Measurements from ENCODE around the gene KLK1. TPM values are rescaled to one million over a fixed set of nuclear protein-coding genes. Genes with fewer than 3 reads are reported as not detected.
"Not testable (repeated sequence)": the region's sequence is repeated elsewhere in the genome, so short reads cannot be mapped to it uniquely, and the experiment has no call there.

The KLK1 gene
- total RNA-seq, 1 donor: not detected

GRCh38 chr19:50794074-50794875 is 29.3 kb downstream of the KLK1 start:
- no peaks in the 10 kb centered on the region for H3K9me3 ChIP-seq (ENCODE audit: low read depth, low read length)
- no peaks in the 10 kb centered on the region for H3K4me1 ChIP-seq (ENCODE audit: insufficient read depth, low read length)
- H3K27me3 ChIP-seq (ENCODE audit: insufficient read depth, low read length): no peaks in the 10 kb centered on the region

DNA sequence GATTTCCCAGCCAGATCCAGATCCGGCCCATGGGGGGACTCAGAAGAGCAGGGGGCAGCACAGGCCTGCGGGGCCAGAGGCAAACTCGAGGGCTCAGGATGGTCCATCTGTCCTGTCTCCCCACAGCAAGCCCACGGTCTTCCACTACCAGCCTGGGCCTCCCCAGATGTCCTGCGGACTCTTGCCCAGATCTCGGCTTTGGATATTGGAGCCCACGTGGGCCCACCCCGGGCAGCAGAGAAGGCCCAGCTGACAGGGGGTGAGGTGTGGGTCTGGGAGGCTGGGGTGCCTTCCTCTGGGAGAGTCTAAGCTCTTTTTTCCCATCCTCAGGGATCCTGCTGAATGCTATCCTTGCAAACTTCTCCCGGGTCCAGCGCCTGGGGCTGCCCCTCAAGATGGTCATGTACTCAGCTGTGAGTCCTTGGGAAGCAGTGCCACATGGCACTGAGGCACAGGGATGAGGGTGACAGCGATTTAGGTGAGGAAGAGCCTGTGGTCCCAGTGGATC is 30.0 kb downstream of the KLK1 start:
- Histone ChIP-seq H3K4me3 (ENCODE audit: low read length) (no peak overlapping the region), H3K27me3 (ENCODE audit: insufficient read depth, low read length) (no peaks in the 10 kb centered on the region), H3K4me1 (ENCODE audit: insufficient read depth, low read length) (no peaks in the 10 kb centered on the region), H3K9me3 (ENCODE audit: low read depth, low read length) (no peaks in the 10 kb centered on the region)

More at GRCh38 chr19:50794074-50794875, 29.3 kb downstream of the KLK1 start:
- H3K4me3 ChIP-seq (ENCODE audit: low read length): no peak overlapping the region

- Histone ChIP-seq H3K4me3 (ENCODE audit: low read length) (no peak overlapping the region), H3K4me1 (ENCODE audit: insufficient read depth, low read length) (no peaks in the 10 kb centered on the region), H3K27me3 (ENCODE audit: insufficient read depth, low read length) (no peaks in the 10 kb centered on the region), H3K9me3 (ENCODE audit: low read depth, low read length) (no peaks in the 10 kb centered on the region)
These were observed 31.0 kb downstream of the KLK1 start for GRCh38 chr19:50792272-50793250.

- Histone ChIP-seq H3K4me3 (ENCODE audit: low read length) (no peak overlapping the region), H3K27me3 (ENCODE audit: insufficient read depth, low read length) (no peaks in the 10 kb centered on the region), H3K4me1 (ENCODE audit: insufficient read depth, low read length) (no peaks in the 10 kb centered on the region), H3K9me3 (ENCODE audit: low read depth, low read length) (no peaks in the 10 kb centered on the region)
These were observed 31.9 kb downstream of the KLK1 start for GRCh38 chr19:50791594-50792271.

DNA sequence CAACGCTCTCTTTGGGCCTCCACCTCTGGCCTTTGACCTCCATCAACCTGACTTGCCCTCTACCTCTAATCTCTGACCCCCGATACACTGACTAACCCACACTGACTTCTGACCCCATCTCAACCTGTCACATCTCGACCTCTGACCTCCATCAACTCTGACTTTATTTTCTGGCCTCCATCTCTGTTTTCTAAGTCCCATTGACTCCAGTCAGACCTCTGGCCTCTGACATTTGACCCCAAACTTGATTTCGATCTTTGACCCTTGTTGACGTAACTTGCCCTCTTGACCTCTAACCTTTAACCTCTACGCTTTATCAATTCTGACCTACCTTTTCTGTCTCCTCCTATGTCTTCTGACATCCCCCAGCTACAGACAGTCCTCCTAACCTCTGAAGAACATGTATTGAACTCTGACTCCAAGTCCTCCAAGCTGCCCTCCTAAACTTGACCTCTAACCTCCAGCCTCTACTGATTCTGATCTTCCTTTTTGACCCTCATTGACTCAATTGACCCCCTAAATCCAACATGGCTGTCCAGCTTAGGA is 32.6 kb downstream of the KLK1 start:
- Histone ChIP-seq H3K27me3 (ENCODE audit: insufficient read depth, low read length) (no peaks in the 10 kb centered on the region), H3K4me3 (ENCODE audit: low read length) (no peak overlapping the region), H3K9me3 (ENCODE audit: low read depth, low read length) (no peaks in the 10 kb centered on the region), H3K4me1 (ENCODE audit: insufficient read depth, low read length) (no peaks in the 10 kb centered on the region)

DNA sequence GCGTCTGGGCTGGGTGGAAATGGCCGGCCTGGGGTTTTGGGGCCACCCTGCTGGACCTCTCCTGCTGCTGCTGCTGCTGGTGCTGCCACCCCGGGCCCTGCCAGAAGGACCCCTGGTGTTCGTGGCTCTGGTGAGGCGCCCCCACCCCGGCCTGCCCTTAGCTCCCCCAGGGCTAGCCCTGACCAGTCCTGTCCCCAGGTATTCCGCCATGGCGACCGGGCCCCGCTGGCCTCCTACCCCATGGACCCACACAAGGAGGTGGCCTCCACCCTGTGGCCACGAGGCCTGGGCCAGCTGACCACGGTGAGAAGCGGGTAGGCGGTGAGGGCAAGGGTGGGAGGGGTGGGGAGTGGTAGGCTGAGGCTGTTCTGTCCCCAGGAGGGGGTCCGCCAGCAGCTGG is 33.2 kb downstream of the KLK1 start, which contains the start of gene ACP4:
TSS of gene ACP4 (plus strand) at position 20 of the 400 bp plus-strand sequence. CDS start at position 20, 0 bp downstream.
- no peaks in the 10 kb centered on the region for H3K4me1 ChIP-seq (ENCODE audit: insufficient read depth, low read length)
- no peaks in the 10 kb centered on the region for H3K27me3 ChIP-seq (ENCODE audit: insufficient read depth, low read length)
- H3K4me3 ChIP-seq (ENCODE audit: low read length): no peak within 1 kb of the TSS
- H3K9me3 ChIP-seq (ENCODE audit: low read depth, low read length): no peaks in the 10 kb centered on the region

GRCh38 chr19:50785329-50785728 is 38.3 kb downstream of the KLK1 start:
- peaks cover 7% of the 10 kb centered on the region for H3K27me3 ChIP-seq (ENCODE audit: insufficient read depth, low read length)
- no peaks in the 10 kb centered on the region for H3K9me3 ChIP-seq (ENCODE audit: low read depth, low read length)
- H3K4me1 ChIP-seq (ENCODE audit: insufficient read depth, low read length): peaks cover 6% of the 10 kb centered on the region
- no peak overlapping the region for H3K4me3 ChIP-seq (ENCODE audit: low read length)

DNA sequence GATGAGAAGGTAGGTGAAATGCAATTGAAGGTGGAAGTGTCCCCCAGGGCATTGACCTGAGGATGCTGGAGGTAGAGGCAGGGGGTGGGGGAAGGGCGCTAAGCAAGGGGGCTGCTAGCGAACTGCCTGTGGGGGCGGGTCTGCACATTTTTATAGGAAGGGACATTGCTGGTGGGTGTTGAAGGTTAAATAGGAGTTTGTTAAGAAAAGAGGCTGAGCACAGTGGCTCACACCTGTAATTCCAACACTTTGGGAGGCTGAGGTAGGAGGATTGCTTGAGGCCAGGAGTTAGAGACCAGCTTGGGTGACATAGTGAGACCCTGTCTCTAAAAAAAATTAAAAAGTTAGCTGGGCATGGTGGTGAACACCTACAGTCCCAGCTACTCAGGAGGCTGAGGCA is 38.9 kb downstream of the KLK1 start:
- Histone ChIP-seq H3K9me3 (ENCODE audit: low read depth, low read length) (no peaks in the 10 kb centered on the region), H3K27me3 (ENCODE audit: insufficient read depth, low read length) (peaks cover 13% of the 10 kb centered on the region), H3K4me1 (ENCODE audit: insufficient read depth, low read length) (peaks cover 6% of the 10 kb centered on the region), H3K4me3 (ENCODE audit: low read length) (no peak overlapping the region)

- H3K4me1 ChIP-seq (ENCODE audit: insufficient read depth, low read length); H3K4me3 ChIP-seq (ENCODE audit: low read length); H3K9me3 ChIP-seq (ENCODE audit: low read depth, low read length): not testable (repeated sequence)
- H3K27me3 ChIP-seq (ENCODE audit: insufficient read depth, low read length): peaks cover 22% of the 10 kb centered on the region
These were observed 39.8 kb downstream of the KLK1 start for GRCh38 chr19:50783848-50784152.

GRCh38 chr19:50780753-50781435 is 42.7 kb downstream of the KLK1 start:
- Histone ChIP-seq H3K9me3 (ENCODE audit: low read depth, low read length) (no peaks in the 10 kb centered on the region), H3K4me1 (ENCODE audit: insufficient read depth, low read length) (peaks cover 6% of the 10 kb centered on the region), H3K27me3 (ENCODE audit: insufficient read depth, low read length) (peaks cover 48% of the 10 kb centered on the region), H3K4me3 (ENCODE audit: low read length) (no peak overlapping the region)

DNA sequence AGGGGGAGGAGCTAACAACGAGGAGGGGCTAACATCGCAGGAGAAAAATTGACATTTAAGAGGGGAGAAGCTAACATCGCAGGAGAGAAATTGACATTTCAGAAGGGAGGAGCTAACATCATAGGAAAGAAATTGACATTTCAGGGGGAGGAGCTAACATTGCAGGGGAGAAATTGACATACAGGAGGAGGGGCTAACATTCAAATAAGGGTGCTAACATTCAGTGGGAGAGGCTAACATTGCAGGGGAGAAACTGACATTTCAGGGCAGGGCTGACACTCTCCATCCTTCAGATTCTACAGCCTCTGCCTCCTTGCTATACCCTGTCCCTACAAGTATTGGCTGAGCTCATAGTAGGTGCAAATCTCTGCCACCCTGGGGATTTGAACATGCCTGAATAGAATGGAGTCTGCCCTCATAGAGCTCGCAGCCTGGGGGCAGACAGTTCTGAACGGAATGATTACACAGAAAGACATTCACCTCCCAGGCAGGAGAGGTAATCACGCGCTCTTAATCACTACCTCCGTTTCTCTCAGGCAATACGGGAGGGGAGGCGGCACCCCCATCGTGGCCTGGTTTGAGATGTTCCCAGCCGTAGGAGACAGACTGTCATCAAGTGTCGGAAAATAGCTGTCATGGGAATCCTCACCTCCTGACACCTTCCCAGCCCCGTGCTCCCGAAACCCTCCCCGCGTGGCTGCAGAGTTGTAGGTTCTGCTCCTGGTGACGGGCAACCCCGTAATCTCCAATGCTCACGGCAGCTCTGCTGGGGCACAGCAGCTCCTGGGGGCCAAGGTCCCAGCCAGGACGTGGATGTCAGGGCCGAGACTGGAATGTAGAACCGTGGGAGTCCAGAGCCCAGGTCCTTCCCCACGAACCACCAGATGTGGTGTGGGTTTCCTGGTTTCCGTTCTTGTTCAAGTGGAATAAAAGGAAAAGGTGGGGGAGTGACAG is 43.8 kb downstream of the KLK1 start:
- no peak overlapping the region for H3K4me3 ChIP-seq (ENCODE audit: low read length)
- peaks cover 6% of the 10 kb centered on the region for H3K4me1 ChIP-seq (ENCODE audit: insufficient read depth, low read length)
- H3K9me3 ChIP-seq (ENCODE audit: low read depth, low read length): no peaks in the 10 kb centered on the region
- peaks cover 52% of the 10 kb centered on the region for H3K27me3 ChIP-seq (ENCODE audit: insufficient read depth, low read length)

DNA sequence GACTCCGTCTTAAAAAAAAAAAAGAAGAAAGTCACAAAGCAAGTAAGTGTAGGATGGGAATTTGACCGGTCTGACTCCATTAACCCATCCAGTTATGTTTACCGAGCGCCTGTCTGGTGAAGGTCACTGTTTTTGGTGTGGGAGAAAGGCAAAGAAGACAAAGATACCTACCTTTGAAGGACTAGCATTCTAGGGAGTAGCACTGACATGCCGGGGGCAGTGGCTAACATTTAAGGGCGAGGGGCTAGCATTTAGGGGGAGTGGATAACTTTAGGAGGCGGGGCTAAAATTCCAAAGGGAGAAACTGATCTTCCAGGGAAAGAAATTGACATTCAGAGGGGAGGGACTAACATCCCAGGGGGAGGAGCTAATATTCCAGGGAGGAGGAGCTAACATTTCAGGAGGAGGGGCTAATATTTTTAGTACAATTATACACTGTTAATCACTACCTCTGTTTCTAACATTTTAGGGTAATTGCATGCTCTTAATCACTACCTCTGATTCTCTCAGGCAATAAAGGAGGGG is 44.6 kb downstream of the KLK1 start:
- H3K27me3 ChIP-seq (ENCODE audit: insufficient read depth, low read length): peaks cover 52% of the 10 kb centered on the region
- peaks cover 6% of the 10 kb centered on the region for H3K4me1 ChIP-seq (ENCODE audit: insufficient read depth, low read length)
- no peaks in the 10 kb centered on the region for H3K9me3 ChIP-seq (ENCODE audit: low read depth, low read length)
- no peak overlapping the region for H3K4me3 ChIP-seq (ENCODE audit: low read length)

DNA sequence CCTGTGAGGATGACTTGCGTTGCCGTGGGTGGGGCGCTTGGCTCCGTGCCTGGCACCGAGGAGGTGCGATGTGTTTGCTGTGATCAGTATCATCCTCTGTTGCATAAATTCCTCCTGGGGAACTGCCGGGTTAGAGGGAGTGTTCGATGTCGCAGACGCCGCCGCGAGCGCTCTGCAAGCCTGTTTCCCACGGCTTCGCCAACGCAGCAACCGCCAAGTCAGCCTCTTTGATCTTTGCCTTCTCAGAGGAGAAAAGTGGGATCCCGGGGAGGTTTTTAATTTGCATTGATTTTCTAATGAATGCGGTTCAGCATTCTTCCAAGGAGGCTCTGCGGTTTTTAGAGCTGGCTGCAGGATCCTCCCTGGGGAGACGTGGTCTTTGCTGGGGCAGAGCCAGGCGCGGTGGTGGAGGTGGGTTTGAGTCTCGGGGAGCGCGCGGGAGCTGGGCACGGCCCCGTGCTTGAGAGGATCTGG is 45.7 kb downstream of the KLK1 start:
- no peak overlapping the region for H3K4me3 ChIP-seq (ENCODE audit: low read length)
- H3K4me1 ChIP-seq (ENCODE audit: insufficient read depth, low read length): no peaks in the 10 kb centered on the region
- no peaks in the 10 kb centered on the region for H3K9me3 ChIP-seq (ENCODE audit: low read depth, low read length)
- H3K27me3 ChIP-seq (ENCODE audit: insufficient read depth, low read length): peaks cover 52% of the 10 kb centered on the region

Data from mononuclear cell (primary cell).